Gastroesophageal sphincter (tissue), 3 donors: ENCODE data around the gene CREB3.

Experiments used
- CTCF ChIP-seq, 4 experiments: fragments of 200-600 bp in 2 of 4; fragments of 450-650 bp in 2 of 4; sonication (generic) in 1 of 4; IDR thresholded peaks; one replicate each; pipeline ENCODE4 v1.5.1; 2017 to 2019; ENCODE audit warnings: antibody characterized with exemption in 4 of 4, mild to moderate bottlenecking in 2 of 4, moderate library complexity in 2 of 4
- EP300 ChIP-seq: sonication (generic); formaldehyde crosslinking; IDR thresholded peaks from one replicate; pipeline ENCODE4 v1.6.1; 2017; ENCODE audit warnings: antibody characterized with exemption, mild to moderate bottlenecking
- POLR2AphosphoS5 ChIP-seq: sonication (generic); formaldehyde crosslinking; IDR thresholded peaks from one replicate; pipeline ENCODE4 v1.6.1; 2017; ENCODE audit warnings: antibody characterized with exemption

GRCh38 chr9:35757226-35757891 is 24.9 kb downstream of the CREB3 start:
- TF ChIP-seq POLR2AphosphoS5 = no peak
- no peak for TF ChIP-seq CTCF (IDR thresholded peaks at IDR 0.05)
- no peak for TF ChIP-seq EP300
